GM23338 (cell line): ENCODE data around the gene ARL6IP1. TPM values are rescaled to one million over a fixed set of nuclear protein-coding genes. Genes with fewer than 3 reads are reported as not detected.

Experiments
- ATAC-seq: fragments of 200-7000 bp; cut with Tn5 transposase; 3 replicates; pipeline ENCODE4 v1.9.1; 2020
- DNase-seq: peaks from one replicate; pipeline ENCODE4 v3.0.0-alpha.2; 2015; ENCODE audit warnings: low spot score
- H2AFZ ChIP-seq: fragments of 200-600 bp; sonication (generic); 2 replicates; pipeline ENCODE4 v1.8.0; 2016; ENCODE audit warnings: antibody characterized with exemption, mild to moderate bottlenecking, moderate library complexity
- H3F3A ChIP-seq: fragments of 200-600 bp; sonication (generic); replicated peaks from 2 replicates; pipeline ENCODE4 v1.8.0; 2017; ENCODE audit warnings: antibody characterized with exemption, mixed run types, low read depth
- H3K27ac ChIP-seq: fragments of 200-600 bp; sonication (generic); 2 replicates; pipeline ENCODE4 v1.6.1; 2016; ENCODE audit warnings: low read depth
- H3K27me3 ChIP-seq: fragments of 200-600 bp; sonication (generic); 2 replicates; pipeline ENCODE4 v1.8.0; 2016; ENCODE audit warnings: mild to moderate bottlenecking, mixed run types, moderate library complexity; ENCODE audit not compliant: insufficient read depth
- H3K36me3 ChIP-seq: fragments of 200-600 bp; sonication (generic); 2 replicates; pipeline ENCODE4 v1.8.0; 2016; ENCODE audit warnings: mild to moderate bottlenecking; ENCODE audit not compliant: insufficient read depth
- H3K4me1 ChIP-seq: fragments of 200-600 bp; sonication (generic); 2 replicates; pipeline ENCODE4 v1.8.0; 2016; ENCODE audit warnings: mild to moderate bottlenecking, moderate library complexity; ENCODE audit not compliant: insufficient read depth
- H3K4me2 ChIP-seq: fragments of 200-600 bp; sonication (generic); 2 replicates; pipeline ENCODE4 v1.7.1; 2017; ENCODE audit warnings: mixed run types
- H3K4me3 ChIP-seq: fragments of 200-600 bp; sonication (generic); 2 replicates; pipeline ENCODE4 v1.6.1; 2016; ENCODE audit warnings: mixed run types
- H3K79me2 ChIP-seq: fragments of 200-600 bp; sonication (generic); replicated peaks from 2 replicates; pipeline ENCODE4 v1.8.0; 2017; ENCODE audit warnings: mild to moderate bottlenecking; ENCODE audit not compliant: insufficient read depth
- H3K9me2 ChIP-seq: fragments of 200-600 bp; sonication (generic); 2 replicates; pipeline ENCODE4 v1.8.0; 2017; ENCODE audit not compliant: insufficient read depth
- H4K20me1 ChIP-seq: fragments of 200-600 bp; sonication (generic); replicated peaks from 2 replicates; pipeline ENCODE4 v1.8.0; 2017; ENCODE audit warnings: mild to moderate bottlenecking; ENCODE audit not compliant: insufficient read depth
- H3K27ac Mint-ChIP-seq: 2 replicates; pipeline ENCODE4 v1.8.0; 2020; ENCODE audit warnings: inconsistent platforms, mild to moderate bottlenecking, moderate library complexity, mixed read lengths
- H3K27me3 Mint-ChIP-seq: 3 replicates; pipeline ENCODE4 v1.8.0; 2022; ENCODE audit warnings: low read depth, mild to moderate bottlenecking, moderate library complexity, mixed read lengths, inconsistent platforms; ENCODE audit not compliant: insufficient read depth, poor library complexity
- H3K36me3 Mint-ChIP-seq: 3 replicates; pipeline ENCODE4 v1.8.0; 2021; ENCODE audit warnings: low read depth, mild to moderate bottlenecking, inconsistent platforms, moderate library complexity, mixed read lengths
- H3K4me1 Mint-ChIP-seq: 3 replicates; pipeline ENCODE4 v1.8.0; 2020; ENCODE audit warnings: mild to moderate bottlenecking, inconsistent platforms, mixed read lengths
- H3K4me3 Mint-ChIP-seq: 3 replicates; pipeline ENCODE4 v1.8.0; 2021; ENCODE audit warnings: moderate library complexity, mild to moderate bottlenecking, inconsistent platforms, mixed read lengths
- H3K9me3 Mint-ChIP-seq: 3 replicates; pipeline ENCODE4 v1.8.0; 2020; ENCODE audit warnings: moderate library complexity, mild to moderate bottlenecking, inconsistent platforms, mixed read lengths
- CREB1 ChIP-seq: fragments of 250-450 bp; sonication (Bioruptor Pico); IDR thresholded peaks from 2 replicates; pipeline ENCODE4 v1.5.0; 2020; ENCODE audit warnings: low read depth, mild to moderate bottlenecking, moderate library complexity
- CTCF ChIP-seq, 2 experiments: fragments of 200-600 bp in 1 of 2; sonication (generic) in 1 of 2; conservative IDR thresholded peaks; 2 replicates each; pipeline versions ENCODE4 v1.5.1 to v1.6.1; 2016 to 2017; ENCODE audit warnings: antibody characterized with exemption in 2 of 2, low read depth in 2 of 2, mild to moderate bottlenecking in 2 of 2, moderate library complexity in 1 of 2
- ETS1 ChIP-seq: IDR thresholded peaks from 2 replicates; pipeline ENCODE4 v1.6.1; 2016; ENCODE audit warnings: antibody characterized with exemption
- EZH2 ChIP-seq: fragments of 200-600 bp; sonication (generic); IDR thresholded peaks from one replicate; pipeline ENCODE4 v1.8.0; 2017; ENCODE audit warnings: antibody characterized with exemption, mild to moderate bottlenecking, low read depth; ENCODE audit not compliant: unreplicated experiment
- EZH2phosphoT487 ChIP-seq: fragments of 200-600 bp; sonication (generic); IDR thresholded peaks from one replicate; pipeline ENCODE4 v1.8.1; 2018; ENCODE audit warnings: antibody characterized with exemption; ENCODE audit not compliant: unreplicated experiment
- JUNB ChIP-seq: IDR thresholded peaks from one replicate; pipeline ENCODE4 v1.6.1; 2016; ENCODE audit warnings: antibody characterized with exemption; ENCODE audit not compliant: unreplicated experiment
- NANOG ChIP-seq: IDR thresholded peaks from 2 replicates; pipeline ENCODE4 v1.6.1; 2016; ENCODE audit warnings: antibody characterized with exemption, borderline replicate concordance
- STAT1 ChIP-seq: IDR thresholded peaks from one replicate; pipeline ENCODE4 v1.6.1; 2016; ENCODE audit warnings: antibody characterized with exemption; ENCODE audit not compliant: unreplicated experiment
- ZNF331 ChIP-seq: fragments of 250-450 bp; sonication (Bioruptor Pico); IDR thresholded peaks from 2 replicates; pipeline ENCODE4 v1.5.0; 2020; ENCODE audit warnings: low read depth, mild to moderate bottlenecking, moderate library complexity
- ZNF462 ChIP-seq: fragments of 250-450 bp; sonication (Bioruptor Pico); IDR thresholded peaks from 2 replicates; pipeline ENCODE4 v1.5.0; 2020; ENCODE audit warnings: mild to moderate bottlenecking, moderate library complexity
- polyA plus RNA-seq: library from polyadenylated mRNA; unstranded; fragments of >200 nt; fragmentation: Nextera tagmentation; extraction: Ambion mirVana; gene quantifications from 2 replicates; pipeline ENCODE4 v1.2.1, GENCODE V29; 2016
- total RNA-seq: library from RNA; depleted of rRNA; stranded (reverse); fragments of >200 nt; shearing (Covaris generic); gene quantifications from 2 replicates; pipeline ENCODE4 v1.2.3, GENCODE V29; 2014
- TF ChIP-seq, protein P1 (sequence below): IDR thresholded peaks from one replicate; pipeline ENCODE4 v1.6.1; 2018; ENCODE audit warnings: antibody characterized with exemption; ENCODE audit not compliant: unreplicated experiment

The ARL6IP1 gene
- total and polyA plus RNA-seq, 2 experiments from 2014 or later = 192 to 250 TPM

DNA sequence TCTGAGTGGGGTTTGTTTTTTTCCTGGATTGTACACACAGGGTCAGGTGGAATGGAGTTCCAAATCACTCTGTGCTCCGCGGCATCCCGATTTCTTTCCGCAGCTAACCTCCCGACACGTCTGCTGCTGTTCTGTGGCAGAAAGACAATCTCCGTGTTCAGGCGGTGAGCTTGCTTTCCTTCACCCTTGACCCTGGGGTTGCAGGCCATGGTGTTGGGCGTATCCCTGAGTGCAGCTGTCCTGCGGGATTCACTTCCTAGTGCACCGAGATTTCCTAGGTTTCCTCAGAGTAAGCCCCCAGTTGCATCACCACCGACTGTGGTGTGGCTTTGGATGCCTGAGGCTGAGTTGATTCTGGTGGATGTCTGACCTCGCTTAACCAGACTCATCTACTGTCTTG is 7.8 kb upstream of the ARL6IP1 start:
- H3K36me3 ChIP-seq = peaks cover 49% of the 10 kb centered on the region
- Mint-ChIP-seq H3K36me3 (peaks cover 68% of the 10 kb centered on the region), H3K9me3 (no peaks in the 10 kb centered on the region), H3K27ac (no peak overlapping the region), H3K27me3 (peaks cover 2% of the 10 kb centered on the region), H3K4me3 (no peak overlapping the region), H3K4me1 (peaks cover 28% of the 10 kb centered on the region)
- H3K4me2 ChIP-seq = no peak overlapping the region
- no peak overlapping the region for H2AFZ ChIP-seq
- H4K20me1 ChIP-seq = no peaks in the 10 kb centered on the region
- no peaks in the 10 kb centered on the region; the same call in 1 of the 2 replicates for H3K79me2 ChIP-seq
- H3K4me1 ChIP-seq = peaks cover 30% of the 10 kb centered on the region
- H3K4me3 ChIP-seq = no peak overlapping the region
- 0 out of 2 replicates have a peak, but pooled peaks cover 3% of the 10 kb centered on the region for H3F3A ChIP-seq
- TF ChIP-seq NANOG (no peak), JUNB (no peak), CTCF (conservative IDR thresholded peaks at IDR 0.05; ENCODE audit: low read depth in 2 of 2) (no peak), ETS1 (no peak), EZH2 (no peak), STAT1 (no peak), EZH2phosphoT487 (no peak), CREB1 (no peak), ZNF462 (no peak), ZNF331 (CRISPR knock-in tag) (no peak)
- TF ChIP-seq, protein P1, sequence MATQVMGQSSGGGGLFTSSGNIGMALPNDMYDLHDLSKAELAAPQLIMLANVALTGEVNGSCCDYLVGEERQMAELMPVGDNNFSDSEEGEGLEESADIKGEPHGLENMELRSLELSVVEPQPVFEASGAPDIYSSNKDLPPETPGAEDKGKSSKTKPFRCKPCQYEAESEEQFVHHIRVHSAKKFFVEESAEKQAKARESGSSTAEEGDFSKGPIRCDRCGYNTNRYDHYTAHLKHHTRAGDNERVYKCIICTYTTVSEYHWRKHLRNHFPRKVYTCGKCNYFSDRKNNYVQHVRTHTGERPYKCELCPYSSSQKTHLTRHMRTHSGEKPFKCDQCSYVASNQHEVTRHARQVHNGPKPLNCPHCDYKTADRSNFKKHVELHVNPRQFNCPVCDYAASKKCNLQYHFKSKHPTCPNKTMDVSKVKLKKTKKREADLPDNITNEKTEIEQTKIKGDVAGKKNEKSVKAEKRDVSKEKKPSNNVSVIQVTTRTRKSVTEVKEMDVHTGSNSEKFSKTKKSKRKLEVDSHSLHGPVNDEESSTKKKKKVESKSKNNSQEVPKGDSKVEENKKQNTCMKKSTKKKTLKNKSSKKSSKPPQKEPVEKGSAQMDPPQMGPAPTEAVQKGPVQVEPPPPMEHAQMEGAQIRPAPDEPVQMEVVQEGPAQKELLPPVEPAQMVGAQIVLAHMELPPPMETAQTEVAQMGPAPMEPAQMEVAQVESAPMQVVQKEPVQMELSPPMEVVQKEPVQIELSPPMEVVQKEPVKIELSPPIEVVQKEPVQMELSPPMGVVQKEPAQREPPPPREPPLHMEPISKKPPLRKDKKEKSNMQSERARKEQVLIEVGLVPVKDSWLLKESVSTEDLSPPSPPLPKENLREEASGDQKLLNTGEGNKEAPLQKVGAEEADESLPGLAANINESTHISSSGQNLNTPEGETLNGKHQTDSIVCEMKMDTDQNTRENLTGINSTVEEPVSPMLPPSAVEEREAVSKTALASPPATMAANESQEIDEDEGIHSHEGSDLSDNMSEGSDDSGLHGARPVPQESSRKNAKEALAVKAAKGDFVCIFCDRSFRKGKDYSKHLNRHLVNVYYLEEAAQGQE = no peak
- no peaks in the 10 kb centered on the region for H3K27me3 ChIP-seq
- H3K27ac ChIP-seq = no peak overlapping the region
- H3K9me2 ChIP-seq = no peaks in the 10 kb centered on the region
- ATAC-seq = no peak
- no peak for DNase-seq
